ENCODE measurements around the gene NBPF14.
"Not testable (repeated sequence)": the region's sequence is repeated elsewhere in the genome, so short reads cannot be mapped to it uniquely, and the experiment has no call there.

- TF ChIP-seq, protein P1, sequence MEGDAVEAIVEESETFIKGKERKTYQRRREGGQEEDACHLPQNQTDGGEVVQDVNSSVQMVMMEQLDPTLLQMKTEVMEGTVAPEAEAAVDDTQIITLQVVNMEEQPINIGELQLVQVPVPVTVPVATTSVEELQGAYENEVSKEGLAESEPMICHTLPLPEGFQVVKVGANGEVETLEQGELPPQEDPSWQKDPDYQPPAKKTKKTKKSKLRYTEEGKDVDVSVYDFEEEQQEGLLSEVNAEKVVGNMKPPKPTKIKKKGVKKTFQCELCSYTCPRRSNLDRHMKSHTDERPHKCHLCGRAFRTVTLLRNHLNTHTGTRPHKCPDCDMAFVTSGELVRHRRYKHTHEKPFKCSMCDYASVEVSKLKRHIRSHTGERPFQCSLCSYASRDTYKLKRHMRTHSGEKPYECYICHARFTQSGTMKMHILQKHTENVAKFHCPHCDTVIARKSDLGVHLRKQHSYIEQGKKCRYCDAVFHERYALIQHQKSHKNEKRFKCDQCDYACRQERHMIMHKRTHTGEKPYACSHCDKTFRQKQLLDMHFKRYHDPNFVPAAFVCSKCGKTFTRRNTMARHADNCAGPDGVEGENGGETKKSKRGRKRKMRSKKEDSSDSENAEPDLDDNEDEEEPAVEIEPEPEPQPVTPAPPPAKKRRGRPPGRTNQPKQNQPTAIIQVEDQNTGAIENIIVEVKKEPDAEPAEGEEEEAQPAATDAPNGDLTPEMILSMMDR (IDR thresholded peaks at IDR 0.05): not testable (repeated sequence)
- TF ChIP-seq POLR2A (IDR thresholded peaks at IDR 0.05): not testable (repeated sequence)
Measured at GRCh38 chr1:148512571-148513184, 83.1 kb downstream of the NBPF14 start.

Data from esophagus squamous epithelium (tissue), 4 donors.